Stimulated activated CD4-positive, alpha-beta T cell treated with anti-CD3 and anti-CD28 coated beads, Interleukin-2, amount 100 ng/mL, for 24 hours (primary cell): Measurements from ENCODE around the gene CYB5B.

Experiments used
- DNase-seq, 2 donors: peaks; one replicate each; pipeline ENCODE4 v3.0.0-alpha.2; 2020

CYB5B gene, protein sequence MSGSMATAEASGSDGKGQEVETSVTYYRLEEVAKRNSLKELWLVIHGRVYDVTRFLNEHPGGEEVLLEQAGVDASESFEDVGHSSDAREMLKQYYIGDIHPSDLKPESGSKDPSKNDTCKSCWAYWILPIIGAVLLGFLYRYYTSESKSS

DNA sequence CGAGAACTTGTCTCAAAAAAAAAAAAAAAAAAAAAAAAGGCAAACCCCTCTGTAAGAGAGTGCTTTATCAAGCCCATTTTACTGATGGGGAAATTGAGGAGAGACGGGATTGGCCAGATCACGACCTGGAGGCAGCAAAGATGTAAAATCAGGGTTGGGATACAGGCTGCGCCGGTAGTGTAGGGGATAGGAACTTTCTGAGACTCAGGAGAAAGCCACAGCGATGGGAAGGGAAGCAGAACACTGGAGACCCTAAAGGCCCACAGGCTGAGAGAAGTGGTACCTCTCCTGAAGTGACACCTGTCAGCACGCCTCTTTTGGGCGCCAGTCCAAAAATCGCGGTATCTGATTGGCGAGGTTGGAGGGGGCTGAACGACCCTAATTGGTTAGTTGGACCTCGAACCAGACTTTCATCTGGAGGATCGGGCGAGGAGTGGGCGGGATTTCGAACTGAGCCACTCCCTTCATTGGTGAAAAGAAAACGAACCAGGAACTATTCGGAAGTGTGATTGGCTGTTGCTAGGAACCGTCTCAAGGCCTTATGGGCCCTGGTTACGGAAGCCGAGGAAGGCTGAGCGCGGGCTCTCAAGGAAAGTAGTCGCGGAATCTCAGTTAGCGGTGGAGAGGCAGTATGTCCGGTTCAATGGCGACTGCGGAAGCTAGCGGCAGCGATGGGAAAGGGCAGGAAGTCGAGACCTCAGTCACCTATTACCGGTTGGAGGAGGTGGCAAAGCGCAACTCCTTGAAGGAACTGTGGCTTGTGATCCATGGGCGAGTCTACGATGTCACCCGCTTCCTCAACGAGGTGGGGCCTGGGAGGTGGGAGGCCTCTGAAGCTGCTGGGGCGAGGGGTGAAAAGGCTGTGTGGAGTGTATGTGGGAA is at the start of gene CYB5B:
TSS of gene CYB5B (plus strand) at position 567 of the 882 bp plus-strand sequence. CDS start at position 632, 65 bp downstream.
- DNase-seq: peak; percentile 95 to 96

DNA sequence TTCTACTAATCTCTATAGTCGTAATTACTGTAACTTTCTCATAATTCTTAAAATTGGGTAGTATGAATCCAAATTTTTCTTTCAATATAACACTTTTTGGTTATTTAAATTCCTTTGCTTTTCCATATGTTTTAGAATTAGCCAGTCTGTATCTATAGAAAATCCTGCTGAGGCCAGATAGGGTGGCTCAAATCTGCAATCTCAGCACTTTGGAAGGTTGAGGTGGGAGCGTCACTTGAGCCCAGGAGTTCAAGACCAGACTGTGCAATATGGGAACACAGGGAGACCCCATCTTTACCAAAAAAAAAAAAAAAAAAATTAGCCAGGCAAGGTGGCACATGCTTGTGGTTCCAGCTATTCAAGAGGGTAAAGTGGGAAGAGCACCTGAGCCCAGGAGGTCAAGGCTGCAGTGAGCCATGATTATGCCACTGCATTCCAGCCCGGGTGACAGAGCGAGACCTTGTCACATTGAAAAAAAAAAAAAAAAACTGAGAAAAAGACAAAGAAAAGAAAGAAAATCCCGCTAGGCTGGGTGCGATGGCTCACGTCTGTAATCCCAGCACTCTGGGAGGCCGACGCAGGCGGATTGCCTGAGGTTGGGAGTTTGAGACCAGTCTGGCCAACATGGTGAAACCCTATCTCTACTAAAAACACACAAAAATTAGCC is 47.9 kb upstream of the CYB5B start:
- no peak for DNase-seq

DNA sequence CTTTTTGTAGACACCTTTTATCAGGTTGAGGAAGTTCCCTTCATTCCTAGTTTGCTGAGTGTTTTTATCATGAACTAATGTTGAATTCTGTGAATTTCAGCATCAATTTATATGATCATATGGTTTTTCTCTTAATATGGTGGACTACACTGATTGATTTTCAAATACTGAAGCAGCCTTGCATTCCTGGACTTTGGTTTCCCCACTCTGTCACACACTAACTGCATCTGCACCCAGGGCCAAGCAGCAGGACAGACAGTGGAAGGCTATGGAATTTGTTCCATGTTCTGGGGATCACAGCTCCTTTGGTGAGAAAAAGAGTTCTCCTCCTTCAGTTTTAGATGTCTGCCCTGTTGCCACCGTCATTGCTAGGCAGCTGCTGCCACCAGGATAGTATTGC is 46.4 kb upstream of the CYB5B start:
- no peak for DNase-seq

DNA sequence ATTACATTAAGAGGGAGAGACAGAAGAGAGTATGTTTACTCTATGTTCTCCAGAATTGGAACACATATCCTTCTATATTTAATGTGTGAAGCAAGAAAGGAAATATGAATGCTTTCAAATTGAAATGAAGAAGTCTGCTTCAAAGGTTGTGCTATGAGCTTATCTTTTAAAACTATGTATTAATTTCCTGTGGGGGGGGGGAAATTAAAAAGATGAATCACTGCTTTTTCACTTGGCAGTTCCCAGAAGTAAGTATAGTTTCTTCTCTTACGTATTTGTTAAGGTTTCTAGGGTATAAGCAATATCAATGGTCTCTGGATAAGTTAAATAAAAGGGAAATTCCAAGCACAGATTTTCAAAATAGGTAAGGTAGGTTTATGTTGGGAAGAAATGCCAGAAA is 45.7 kb upstream of the CYB5B start:
- DNase-seq: no peak

DNA sequence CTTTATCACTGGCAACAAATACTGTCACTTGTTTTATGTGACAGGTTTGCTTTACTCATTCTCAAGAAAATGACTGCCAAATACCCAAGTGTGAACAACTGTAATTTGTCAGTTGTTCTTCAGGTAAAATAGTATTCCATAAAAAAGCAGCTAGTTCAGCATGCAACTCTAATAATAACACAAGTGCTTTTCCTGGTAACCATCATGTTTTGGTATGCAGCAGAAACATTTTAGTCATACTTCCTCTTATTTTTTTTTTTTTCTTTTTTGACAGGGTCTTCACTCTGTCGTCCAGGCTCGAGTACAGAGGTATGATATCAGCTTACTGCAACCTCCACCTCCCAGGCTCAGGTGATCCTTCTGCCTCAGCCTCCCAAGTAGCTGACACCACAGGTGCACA is 43.2 kb upstream of the CYB5B start:
- DNase-seq: no peak

DNA sequence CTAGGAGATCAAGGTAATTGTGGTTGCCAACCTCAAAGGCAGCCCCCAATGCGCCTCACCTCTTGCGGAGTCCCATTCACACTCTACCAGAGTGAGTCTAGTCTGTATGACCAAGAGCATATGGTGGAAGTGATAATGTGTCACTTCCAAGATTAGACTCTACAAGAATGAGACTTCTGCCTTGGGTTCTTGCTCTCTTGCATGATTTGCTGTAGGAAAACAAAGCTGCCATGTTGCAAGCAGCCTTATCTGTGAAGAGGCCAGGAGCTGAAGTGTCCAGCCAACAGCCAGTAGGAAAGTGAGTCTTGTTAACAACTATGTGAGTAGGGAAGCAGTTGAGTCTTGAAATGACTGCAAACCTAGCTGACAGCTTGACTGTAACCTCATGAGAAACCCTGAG is 42.0 kb upstream of the CYB5B start:
- no peak for DNase-seq

DNA sequence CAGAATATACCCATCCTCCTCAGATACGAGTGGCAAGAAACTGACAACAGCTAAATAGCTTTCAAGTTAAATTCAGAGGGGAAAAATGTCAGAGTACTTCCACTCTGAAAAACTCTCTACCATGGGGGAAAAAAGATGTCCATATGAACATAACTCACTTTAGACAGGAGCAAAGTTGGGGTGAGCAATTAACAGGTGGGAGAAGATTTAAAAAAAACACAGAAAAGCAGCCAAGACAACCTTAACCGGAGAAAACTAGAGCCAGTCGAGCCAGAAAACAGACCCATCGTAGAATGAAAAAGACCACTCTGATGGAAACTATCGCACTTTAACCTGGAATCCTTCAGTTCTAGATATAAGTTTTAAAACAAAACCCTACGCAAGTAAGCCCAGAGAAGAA is 39.4 kb upstream of the CYB5B start:
- DNase-seq: no peak

DNA sequence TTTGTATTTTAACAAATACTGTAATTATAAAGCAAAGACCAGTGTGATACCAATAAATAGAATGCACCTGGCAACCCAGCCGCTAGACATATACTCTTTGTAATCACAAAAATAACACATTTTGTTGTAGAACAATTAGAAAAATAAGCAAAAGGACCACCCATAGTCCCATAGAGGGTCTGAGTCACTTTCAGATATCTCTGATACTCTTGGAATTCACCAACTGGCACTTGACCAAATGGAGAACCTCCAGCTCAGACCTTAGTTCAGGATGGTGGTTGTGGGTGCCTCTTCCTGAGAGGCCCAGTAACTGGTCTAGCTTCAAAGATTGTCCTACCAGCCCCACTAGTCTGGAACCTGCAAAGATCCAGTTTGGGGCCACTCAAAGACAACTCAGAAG is 37.8 kb upstream of the CYB5B start:
- no peak for DNase-seq

DNA sequence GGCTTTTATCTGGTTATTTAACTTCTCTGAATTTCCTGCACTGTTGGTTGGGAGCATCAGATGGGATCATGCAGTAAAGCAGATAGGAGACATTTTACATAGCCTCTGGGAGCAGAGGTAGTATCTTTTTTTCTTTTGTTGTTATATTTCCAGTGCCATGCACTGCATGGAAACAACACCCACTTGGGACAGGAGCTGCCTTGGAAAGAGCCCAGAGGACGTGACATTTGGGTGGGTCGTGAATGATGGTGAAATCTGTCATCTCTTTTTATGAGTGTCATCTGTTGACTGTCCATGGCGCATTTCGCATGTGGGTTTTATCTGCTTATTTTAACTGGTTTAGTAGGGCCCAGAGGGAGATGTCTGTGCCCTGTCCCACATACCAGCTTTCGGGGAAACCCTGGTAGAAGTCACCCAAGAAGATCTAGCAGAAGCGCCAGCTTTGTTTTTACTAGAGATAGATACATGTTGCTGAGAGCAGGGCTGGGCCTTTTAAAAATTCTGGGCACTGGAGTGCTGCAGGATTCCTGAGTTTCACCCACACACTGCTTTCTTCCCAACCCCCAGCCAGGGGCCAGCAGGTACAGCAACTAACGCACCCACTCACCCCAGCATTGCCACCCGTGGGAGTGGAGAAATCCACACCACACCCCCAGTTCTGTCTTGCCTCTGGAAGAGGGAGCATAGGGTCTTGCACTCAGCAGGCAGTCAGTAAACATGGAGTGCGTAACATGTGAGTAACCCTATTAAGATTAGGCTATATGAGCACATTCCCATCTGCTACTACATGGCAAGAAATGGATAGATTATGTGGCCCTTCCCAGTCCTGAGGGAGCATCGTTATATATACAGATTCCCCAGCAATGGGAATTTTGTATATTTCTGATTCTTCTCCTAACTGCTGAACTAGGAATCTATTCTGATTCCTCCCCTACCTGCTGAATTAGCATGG is 30.2 kb upstream of the CYB5B start:
- DNase-seq: no peak

DNA sequence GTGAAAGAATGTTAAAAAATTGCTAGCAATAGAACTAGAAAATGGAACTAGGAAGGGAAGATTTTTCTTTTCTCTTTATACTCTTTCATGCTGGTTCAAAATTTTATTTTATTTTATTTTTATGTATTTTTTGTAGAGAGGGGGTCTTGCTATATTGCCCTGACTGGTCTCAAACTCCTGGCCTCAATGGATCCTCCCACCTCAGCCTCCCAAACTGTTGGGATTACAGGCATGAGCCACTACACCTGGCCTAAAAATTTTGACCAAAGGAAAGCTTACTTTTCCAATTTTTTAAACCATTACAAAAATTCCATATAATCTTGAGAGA is 28.6 kb upstream of the CYB5B start:
- no peak for DNase-seq

DNA sequence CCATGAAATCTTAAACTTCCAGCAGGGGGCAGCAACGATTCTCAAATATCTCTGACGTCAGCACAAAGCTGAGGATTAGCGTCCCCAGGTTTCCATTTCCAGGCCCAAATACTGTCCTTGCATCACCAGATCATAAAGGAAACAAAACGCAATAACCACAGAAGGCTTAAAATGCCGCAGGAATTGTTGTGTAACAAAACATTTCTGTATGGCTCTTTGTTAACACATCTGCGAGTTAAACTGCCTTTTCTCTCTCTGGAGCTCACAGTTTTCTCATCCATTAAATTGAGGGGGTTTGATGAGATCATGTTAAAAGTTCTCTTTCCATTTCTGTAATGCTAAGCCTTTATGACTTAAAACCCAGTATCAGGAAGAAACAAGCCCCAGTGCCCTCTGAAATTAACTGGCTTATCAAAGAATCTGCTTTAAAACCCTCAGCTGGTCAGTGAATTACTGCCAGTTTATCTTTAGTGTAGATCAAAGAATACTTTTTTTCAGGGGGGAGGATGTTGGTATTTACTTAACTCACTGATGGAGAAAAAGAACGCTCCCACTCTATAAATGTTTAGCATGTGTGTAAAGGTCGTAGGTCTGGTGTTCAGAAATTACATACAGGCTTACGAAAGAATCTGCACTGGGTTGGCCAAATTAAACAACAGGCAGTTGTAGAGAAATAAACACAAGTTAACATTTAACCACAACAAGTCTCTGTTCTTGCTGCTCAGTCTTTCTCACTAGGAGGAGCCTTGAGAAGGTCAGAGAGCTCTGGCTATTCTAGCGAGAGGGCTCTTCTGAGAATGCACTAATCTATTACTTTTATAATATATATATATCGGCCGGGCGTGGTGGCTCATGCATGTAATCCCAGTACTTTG is 28.0 kb upstream of the CYB5B start:
- peak; percentile 71 to 82 for DNase-seq

DNA sequence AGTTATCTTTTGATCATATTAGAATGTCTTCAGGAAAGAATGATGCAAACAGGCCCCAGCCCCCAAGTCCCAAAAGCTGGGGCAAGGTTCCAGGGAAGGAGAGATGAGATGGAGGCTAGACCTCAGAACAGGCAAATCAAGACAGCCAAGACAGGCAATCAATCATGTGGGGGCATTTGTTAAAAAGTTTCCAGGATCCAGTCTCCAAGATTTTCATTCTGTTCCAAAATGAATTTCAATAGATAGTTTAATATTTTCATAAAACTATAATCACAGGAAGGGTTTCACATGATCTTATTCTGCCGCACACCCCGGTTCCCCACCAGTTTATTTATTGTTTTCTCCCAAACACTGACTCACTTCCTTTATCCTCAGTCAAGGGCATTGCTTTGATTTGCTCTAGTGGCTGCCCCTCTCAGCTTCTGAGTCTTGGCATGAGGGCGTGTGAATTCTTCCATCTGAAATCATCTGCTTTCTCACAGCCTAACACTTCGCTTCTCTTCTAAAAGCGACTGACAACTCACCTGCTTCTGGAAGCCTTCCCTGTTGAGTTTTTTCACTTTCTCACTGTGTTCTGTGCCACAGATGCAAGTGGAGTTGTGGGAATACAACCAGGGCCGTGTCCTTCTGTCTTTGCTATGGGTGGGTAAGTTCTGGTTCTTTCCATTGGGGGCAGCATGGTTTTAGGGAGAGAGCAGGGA is 26.4 kb upstream of the CYB5B start:
- no peak for DNase-seq

DNA sequence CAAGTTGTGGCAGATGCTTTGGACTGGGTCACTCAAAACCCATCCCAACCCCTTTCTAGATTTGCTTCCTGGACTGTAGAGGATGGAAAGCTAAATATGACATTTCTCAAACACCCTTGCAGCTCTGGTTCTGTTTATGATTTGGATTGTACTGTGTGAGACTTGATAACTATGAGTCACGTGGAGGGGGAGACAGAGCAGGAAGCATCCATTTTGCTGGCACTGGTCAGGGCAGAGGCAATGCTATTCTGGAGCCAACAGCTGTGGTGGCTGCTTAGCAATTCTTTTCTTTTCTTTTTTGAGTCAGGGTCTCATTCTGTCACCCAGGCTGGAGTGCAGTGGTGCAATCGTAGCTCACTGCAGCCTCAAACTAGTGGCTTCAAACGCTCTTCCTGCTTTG is 25.1 kb upstream of the CYB5B start:
- no peak for DNase-seq

DNA sequence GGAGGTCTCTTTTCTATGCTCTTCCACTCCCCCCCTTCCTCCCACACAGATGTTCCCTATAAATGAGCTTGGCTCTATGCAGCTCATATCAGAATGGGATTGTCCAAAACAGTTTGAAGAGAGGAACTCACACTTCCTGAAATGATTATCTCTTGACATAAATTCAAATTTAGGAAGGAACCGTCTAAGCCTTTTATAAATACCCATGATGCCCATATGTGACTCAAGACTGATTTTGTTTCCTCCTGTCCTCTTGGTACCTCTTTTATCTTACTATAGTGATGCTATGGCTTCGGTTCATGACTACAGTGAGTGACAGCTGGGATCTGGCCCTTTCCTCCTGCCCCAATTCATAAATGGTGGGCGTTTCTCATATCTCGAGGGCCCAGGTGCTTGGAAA is 22.0 kb upstream of the CYB5B start:
- DNase-seq: no peak

DNA sequence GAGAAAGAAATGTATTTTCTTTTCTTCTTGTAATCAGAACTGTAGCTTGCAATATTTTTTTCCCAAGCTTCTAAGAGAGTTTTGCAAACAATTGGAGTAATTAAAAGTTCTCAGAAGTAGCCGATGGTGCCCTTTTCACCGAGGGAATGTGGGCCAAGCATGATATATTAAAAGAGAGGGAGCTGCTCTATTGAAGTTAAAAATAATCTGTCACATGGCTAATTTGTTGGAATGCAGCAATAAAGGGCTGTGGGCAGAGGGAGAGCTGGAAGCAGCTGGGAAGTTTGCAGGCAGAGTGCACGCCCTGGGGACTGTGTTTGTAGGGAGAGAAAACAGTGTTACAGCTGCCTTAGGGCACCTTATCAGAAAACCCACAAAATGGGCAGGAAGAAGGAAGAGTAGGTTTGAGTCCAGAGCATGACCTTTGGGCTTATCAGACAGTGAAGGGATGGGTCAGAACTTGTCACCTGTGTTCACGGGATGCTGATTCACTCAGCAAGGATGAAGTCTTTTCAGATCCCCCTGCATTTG is 20.1 kb upstream of the CYB5B start:
- DNase-seq: no peak

DNA sequence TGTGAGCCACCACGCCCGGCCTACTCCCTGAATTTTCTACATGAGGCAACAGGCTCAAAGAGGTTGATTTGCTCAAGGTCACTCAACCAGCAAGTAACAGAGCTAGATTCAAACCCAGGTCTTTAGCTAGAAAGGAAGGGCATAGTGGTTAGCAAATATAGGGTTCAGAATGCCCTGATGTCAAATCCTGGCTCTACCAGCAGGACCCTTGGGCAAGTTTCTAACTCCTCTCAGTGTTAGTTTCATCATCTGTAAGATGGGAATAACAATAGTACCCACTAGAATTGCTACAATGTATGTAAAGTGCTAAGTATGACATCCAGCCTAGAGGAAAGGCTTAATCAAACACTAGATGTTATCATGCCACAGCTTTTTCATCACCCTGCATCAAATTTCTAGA is 19.1 kb upstream of the CYB5B start:
- no peak for DNase-seq

DNA sequence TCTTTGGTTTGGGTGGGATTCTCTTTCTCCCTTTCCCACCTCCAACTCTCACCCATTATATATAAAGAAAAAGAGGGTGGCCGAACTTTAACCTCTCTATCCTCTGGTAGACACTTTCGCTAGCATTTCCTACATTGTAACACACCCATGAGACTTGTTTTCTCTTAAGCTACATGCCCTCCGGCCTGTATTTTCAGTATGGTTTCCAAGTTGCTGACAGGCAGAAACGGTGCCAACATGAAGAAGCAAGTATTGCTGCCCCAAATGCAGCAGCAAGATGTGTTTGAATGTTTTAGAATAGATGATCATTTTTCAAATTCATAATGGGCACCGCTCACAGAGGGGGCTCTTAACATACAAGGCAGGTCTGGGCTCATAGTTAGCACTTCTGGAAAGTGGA is 18.7 kb upstream of the CYB5B start:
- no peak for DNase-seq

DNA sequence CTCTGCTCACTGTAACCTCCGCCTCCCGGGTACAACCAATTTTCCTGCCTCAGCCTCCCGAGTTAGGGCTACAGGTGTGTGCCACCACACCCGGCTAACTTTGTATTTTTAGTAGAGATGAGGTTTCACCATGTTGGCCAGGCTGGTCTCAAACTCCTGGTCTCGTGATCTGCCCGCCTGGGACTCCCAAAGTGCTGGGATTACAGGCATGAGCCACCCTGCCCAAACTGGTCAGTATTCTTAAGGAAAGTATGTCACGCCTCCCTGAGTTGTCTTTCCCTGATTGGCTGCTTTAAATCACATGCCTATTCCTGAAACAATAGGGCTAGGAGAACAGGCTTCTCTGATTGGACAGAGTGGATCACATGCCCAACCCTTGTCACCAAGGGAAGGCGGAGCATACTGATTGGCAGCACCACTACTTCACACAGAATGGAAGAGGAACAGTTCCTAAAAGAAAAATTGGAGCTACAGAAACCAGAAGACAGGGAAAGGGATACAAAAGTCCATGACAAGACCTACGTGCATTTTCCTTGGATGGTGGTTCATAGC is 17.6 kb upstream of the CYB5B start:
- DNase-seq: no peak

DNA sequence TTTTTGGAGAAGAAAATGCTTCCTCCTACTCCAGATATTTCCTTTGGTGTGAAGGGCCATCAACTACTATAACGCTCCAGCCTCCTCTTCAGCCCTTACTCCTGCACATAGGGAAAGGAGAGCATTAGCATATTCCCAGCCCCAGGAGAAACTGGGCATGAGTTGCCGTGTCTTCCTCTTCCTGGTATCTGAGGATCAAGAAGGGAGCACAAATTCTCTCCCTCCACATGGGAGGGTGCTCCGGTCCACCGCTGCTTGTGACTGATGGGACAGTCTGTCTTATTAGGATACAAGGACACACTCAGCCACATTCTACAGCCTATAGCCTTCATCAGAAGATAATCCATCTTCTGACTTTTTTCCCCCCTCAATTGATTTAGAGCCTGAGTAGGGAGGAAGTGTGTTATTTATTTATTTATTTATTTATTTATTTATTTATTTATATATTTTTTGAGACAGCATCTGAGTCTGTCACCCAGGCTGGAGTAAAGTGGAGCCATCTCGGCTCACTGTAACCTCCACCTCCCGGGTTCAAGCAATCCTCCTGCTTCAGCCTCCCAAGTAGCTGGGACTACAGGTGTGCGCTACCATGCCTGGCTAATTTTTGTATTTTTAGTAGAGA is 16.6 kb upstream of the CYB5B start:
- no peak for DNase-seq

DNA sequence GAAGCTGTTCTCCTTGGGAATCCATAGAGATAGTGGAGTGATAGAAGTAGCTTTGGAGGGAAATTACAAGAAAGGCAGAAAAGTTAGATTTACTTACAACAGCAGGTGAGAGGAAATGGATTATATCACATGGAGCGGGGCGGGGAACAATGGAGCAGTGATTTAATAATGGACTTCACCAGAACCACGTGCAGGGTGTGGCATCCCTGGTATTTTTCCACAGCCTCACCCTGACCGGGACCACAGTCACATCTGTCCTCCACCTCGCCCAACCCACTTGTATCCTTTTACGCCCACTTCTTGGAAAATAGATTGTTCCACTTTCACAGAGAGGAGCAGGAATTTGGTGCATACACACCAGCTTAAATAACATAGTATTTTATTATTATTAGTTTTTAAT is 15.9 kb upstream of the CYB5B start:
- no peak for DNase-seq
